Measurements from ENCODE around the gene PARP15. TPM values are rescaled to one million over a fixed set of nuclear protein-coding genes. Genes with fewer than 3 reads are reported as not detected.
A peak's percentile ranks its signal among the peaks of the same experiment; 100 is the strongest.

PARP15 gene
- total RNA-seq, result 100 to 1,000 TPM in 1 of 7 donors, 10 to 100 TPM in 6; 59.3 to 114 (median 74.7) TPM
- polyA plus RNA-seq, result 100 to 1,000 TPM in 1 of 3 donors, 10 to 100 TPM in 2; 63.3 to 128 (median 66.5) TPM
- long read RNA-seq, donor 1, partial matches to known transcripts, result 10 of 13 reads
- long read RNA-seq, donor 1, other reads (novel, unspliced or antisense), result 0 of 13 reads
- long read RNA-seq, donor 2, partial matches to known transcripts, result 0 of 1 reads
- long read RNA-seq, donor 2, other reads (novel, unspliced or antisense), result 0 of 1 reads

DNA sequence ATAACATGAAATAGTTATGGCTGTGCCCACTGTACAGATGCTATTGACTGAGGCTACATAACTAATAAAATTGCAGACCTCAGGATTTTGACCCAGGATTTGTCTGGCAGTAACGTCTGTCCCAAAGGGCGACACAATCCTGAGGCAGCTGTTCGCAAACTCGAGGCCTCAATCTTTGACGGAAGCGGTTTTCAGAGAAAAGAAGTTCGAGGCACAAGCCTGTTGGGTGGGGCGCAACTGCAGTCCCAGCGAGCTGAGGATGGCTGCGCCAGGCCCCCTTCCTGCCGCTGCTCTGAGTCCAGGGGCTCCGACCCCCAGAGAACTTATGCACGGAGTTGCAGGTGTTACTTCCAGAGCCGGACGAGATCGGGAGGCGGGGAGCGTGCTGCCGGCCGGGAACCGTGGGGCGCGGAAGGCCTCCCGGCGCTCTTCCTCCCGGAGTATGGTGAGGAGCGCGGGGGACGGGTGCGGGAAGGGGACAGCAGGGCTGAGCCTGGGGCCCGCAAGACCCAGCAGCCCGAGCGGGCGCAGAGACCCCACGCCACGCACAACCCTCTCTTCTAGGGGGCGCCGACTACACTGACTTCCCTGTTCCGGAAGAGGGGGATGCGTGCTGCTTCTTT lies at the start of gene PARP15:
TSS of gene PARP15 (plus strand) at position 242 of the 623 bp plus-strand sequence. CDS start at position 260, 18 bp downstream.
- 1 to 3% (median 2%) methylated on average over 33 to 40 of the region's 40 CpGs for WGBS, 5 donors
- H3K9me3 ChIP-seq, result peaks cover 11 to 17% (median 15%) of the 10 kb centered on the region in 8 donors
- intact Hi-C loops (cut with DNase I; ENCODE audit: low total_unique reads), result no loop called here
- peak; percentile 87 for DNase-seq
- peaks cover 18 to 87% (median 58%) of the 10 kb centered on the region in 6 donors for H3K4me1 ChIP-seq
- H3K4me3 ChIP-seq, result peak within 1 kb of the TSS; percentile 54 to 87 (median 57)
- TF ChIP-seq POLR2AphosphoS5 (IDR thresholded peaks at IDR 0.05), result peak; percentile 75 to 86 (median 85)
- TF ChIP-seq, protein P1, sequence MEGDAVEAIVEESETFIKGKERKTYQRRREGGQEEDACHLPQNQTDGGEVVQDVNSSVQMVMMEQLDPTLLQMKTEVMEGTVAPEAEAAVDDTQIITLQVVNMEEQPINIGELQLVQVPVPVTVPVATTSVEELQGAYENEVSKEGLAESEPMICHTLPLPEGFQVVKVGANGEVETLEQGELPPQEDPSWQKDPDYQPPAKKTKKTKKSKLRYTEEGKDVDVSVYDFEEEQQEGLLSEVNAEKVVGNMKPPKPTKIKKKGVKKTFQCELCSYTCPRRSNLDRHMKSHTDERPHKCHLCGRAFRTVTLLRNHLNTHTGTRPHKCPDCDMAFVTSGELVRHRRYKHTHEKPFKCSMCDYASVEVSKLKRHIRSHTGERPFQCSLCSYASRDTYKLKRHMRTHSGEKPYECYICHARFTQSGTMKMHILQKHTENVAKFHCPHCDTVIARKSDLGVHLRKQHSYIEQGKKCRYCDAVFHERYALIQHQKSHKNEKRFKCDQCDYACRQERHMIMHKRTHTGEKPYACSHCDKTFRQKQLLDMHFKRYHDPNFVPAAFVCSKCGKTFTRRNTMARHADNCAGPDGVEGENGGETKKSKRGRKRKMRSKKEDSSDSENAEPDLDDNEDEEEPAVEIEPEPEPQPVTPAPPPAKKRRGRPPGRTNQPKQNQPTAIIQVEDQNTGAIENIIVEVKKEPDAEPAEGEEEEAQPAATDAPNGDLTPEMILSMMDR (IDR thresholded peaks at IDR 0.05 in 8 of 11, conservative IDR thresholded peaks at IDR 0.05 in 3 of 11), result no peak
- peak within 1 kb of the TSS; percentile 76 to 97 (median 90) for H3K27ac ChIP-seq
- H3K36me3 ChIP-seq, result peaks cover 0 to 35% (median 9%) of the 10 kb centered on the region in 6 donors
- H3K27me3 ChIP-seq (replicated peaks in 1 of 7), result no peaks in the 10 kb centered on the region

DNA sequence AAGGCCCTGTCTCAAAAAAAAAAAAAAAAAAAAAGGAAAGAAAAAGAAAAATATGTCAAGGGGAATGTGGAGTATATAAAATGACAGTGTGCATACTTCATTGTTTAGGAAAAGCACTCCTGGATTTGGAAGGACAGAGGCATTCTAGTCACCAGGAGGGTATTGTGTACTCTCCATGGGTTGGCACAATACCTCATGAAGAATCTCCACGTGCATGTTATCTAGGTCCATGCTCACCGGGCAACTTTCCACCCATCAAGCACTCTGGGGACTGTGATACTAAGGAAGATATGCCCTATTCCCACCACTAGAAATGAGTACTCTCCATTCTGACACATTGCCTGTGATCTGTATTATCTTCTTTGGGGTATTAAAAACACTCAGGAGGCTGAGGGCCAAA lies 47.3 kb upstream of the PARP15 start:
- Histone ChIP-seq H3K4me1 (no peaks in the 10 kb centered on the region), H3K9me3 (no peaks in the 10 kb centered on the region), H3K36me3 (peaks cover 12 to 97% (median 67%) of the 10 kb centered on the region in 6 donors), H3K27me3 (replicated peaks in 1 of 7) (no peaks in the 10 kb centered on the region), H3K27ac (no peak overlapping the region), H3K4me3 (no peak overlapping the region)
- 85 to 100% (median 90%) methylated on average over 2 of the region's 2 CpGs for WGBS, 5 donors
- DNase-seq, result no peak
- intact Hi-C loops (cut with DNase I; ENCODE audit: low total_unique reads), result no loop called here
- TF ChIP-seq, protein P1 (IDR thresholded peaks at IDR 0.05 in 8 of 11, conservative IDR thresholded peaks at IDR 0.05 in 3 of 11), result no peak
- TF ChIP-seq POLR2A (IDR thresholded peaks at IDR 0.05), result no peak
- no peak for TF ChIP-seq POLR2AphosphoS5 (IDR thresholded peaks at IDR 0.05)

DNA sequence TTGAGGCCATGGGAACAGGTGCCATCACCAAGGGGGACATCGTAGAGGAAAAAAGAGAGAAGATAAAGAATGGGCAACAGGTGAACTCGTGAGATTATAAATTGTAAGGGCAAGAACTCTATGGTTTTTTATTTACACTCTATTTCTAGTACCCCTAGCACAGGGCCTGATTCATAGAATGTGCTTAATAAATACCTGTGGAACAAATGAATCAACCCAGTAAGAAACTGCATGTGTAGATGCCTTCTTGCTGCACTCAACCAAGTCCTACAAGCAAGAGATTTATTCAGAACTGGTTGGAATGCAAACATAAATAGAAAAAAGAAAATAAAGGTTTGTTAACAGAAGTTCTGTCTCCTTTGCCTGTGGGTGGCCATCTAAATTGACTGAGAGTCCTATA lies 44.0 kb upstream of the PARP15 start:
- WGBS, 5 donors, result 82 to 88% (median 85%) methylated on average over 2 of the region's 2 CpGs
- intact Hi-C loops (cut with DNase I; ENCODE audit: low total_unique reads), result no loop called here

More for the DNA sequence above, 44.0 kb upstream of the PARP15 start:
- H3K27ac ChIP-seq, result no peak overlapping the region
- TF ChIP-seq, protein P1 (IDR thresholded peaks at IDR 0.05 in 8 of 11, conservative IDR thresholded peaks at IDR 0.05 in 3 of 11), result no peak
- TF ChIP-seq POLR2A (IDR thresholded peaks at IDR 0.05) (no peak), POLR2AphosphoS5 (IDR thresholded peaks at IDR 0.05) (no peak)
- H3K4me1 ChIP-seq, result peaks cover 0 to 14% (median 5%) of the 10 kb centered on the region in 6 donors
- no peak overlapping the region for H3K4me3 ChIP-seq
- H3K9me3 ChIP-seq, result no peaks in the 10 kb centered on the region
- no peaks in the 10 kb centered on the region for H3K27me3 ChIP-seq (replicated peaks in 1 of 7)
- DNase-seq, result no peak
- peaks cover 21 to 100% (median 81%) of the 10 kb centered on the region in 6 donors for H3K36me3 ChIP-seq
